Hepatocyte (in vitro differentiated cells): ENCODE data around the gene PRPF19.

Experiments
- EZH2phosphoT487 ChIP-seq: fragments of 200-600 bp; sonication (generic); IDR thresholded peaks from one replicate; pipeline ENCODE4 v1.6.1; 2018; ENCODE audit warnings: antibody characterized with exemption, mild to moderate bottlenecking, low read depth, moderate library complexity; ENCODE audit not compliant: unreplicated experiment, severe bottlenecking
- TF ChIP-seq, protein P1 (sequence below): fragments of 200-600 bp; sonication (generic); IDR thresholded peaks from 2 replicates; pipeline ENCODE4 v1.5.1; 2016; ENCODE audit warnings: antibody characterized with exemption, mild to moderate bottlenecking; ENCODE audit not compliant: poor library complexity

DNA sequence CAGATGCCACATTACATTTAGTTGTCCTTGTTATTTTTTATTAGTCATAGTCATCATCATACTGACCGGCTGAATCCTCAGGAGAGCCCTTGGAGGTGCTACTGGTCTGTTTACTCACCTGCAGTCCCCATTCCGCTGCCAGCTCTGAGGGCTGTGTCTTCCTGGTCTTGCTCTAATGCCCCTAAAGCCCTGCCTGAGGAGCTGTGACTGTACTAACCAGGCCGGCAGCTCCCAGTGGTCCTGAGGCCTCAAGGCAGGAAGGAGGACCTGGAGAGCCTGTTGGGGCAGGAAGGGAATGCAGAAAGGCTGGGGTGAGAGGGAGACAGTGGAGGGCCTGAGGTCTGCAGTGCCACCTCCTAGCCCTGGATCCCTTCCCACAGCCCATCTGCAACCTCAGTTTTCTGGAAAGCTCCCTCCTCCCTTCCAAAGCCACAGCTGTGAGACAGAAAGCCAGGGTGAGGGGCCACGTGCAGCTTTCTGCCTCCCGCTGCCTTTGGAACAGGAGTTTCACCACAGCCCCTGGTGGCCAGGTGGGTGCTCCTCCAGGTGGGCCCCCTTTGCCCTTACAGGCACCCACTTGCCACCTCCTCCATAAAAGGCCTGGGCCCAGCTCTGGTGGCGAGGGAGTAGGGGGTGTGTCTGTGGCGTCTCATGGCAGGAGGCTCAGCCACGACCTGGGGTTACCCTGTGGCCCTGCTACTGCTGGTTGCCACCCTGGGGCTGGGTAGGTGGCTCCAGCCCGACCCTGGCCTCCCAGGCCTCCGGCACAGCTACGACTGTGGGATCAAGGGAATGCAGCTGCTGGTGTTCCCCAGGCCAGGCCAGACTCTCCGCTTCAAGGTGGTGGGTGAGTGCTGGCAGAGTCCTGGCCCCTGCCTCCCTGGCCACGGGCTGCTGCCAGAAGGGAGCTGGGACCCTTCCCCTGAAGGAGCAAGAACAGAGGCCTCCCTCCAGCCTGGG is 39.2 kb downstream of the PRPF19 start, which contains the start of gene ZP1:
- TF ChIP-seq, protein P1, sequence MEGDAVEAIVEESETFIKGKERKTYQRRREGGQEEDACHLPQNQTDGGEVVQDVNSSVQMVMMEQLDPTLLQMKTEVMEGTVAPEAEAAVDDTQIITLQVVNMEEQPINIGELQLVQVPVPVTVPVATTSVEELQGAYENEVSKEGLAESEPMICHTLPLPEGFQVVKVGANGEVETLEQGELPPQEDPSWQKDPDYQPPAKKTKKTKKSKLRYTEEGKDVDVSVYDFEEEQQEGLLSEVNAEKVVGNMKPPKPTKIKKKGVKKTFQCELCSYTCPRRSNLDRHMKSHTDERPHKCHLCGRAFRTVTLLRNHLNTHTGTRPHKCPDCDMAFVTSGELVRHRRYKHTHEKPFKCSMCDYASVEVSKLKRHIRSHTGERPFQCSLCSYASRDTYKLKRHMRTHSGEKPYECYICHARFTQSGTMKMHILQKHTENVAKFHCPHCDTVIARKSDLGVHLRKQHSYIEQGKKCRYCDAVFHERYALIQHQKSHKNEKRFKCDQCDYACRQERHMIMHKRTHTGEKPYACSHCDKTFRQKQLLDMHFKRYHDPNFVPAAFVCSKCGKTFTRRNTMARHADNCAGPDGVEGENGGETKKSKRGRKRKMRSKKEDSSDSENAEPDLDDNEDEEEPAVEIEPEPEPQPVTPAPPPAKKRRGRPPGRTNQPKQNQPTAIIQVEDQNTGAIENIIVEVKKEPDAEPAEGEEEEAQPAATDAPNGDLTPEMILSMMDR = no peak
- no peak for TF ChIP-seq EZH2phosphoT487
